Ishikawa (cell line): ENCODE measurements around the gene SNRPF.

Experiments
- CEBPB ChIP-seq: IDR thresholded peaks from 2 replicates; pipeline ENCODE4 v1.6.1; 2012
- CREB1 ChIP-seq: IDR thresholded peaks from 2 replicates; pipeline ENCODE4 v1.6.1; 2012; ENCODE audit warnings: low read depth
- EGR1 ChIP-seq: IDR thresholded peaks from 2 replicates; pipeline ENCODE4 v1.6.1; 2012
- REST ChIP-seq: IDR thresholded peaks from 2 replicates; pipeline ENCODE4 v1.6.1; 2012; ENCODE audit warnings: low read depth, mild to moderate bottlenecking
- TAF1 ChIP-seq: IDR thresholded peaks from 2 replicates; pipeline ENCODE4 v1.6.1; 2012; ENCODE audit warnings: low read depth, mild to moderate bottlenecking
- YY1 ChIP-seq: IDR thresholded peaks from 2 replicates; pipeline ENCODE4 v1.6.1; 2012; ENCODE audit warnings: low read depth
- TF ChIP-seq, protein P1 (sequence below): IDR thresholded peaks from 2 replicates; pipeline ENCODE4 v1.6.1; 2012

DNA sequence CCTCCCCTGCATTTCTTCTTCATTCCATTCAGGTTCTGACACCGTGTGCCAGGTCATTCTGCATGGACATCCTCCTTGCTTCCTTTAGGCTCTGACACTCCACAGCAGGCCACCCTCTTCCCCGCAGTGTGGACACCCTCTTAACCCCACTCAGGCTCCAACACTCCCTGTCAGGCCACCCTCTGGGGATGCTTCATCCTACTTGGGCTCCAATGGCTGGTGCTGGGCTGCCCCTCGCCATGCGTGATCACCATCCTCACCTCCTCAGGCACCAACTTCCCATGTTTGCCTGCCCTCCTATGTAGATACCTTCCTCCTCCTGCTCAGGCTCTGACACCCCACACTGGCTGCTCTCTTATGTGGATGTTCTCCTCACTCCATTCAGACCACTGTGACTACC is 6.6 kb upstream of the SNRPF start:
- TF ChIP-seq EGR1 (no peak), CEBPB (no peak), TAF1 (no peak), REST (no peak), CREB1 (no peak), YY1 (no peak)
- TF ChIP-seq, protein P1, sequence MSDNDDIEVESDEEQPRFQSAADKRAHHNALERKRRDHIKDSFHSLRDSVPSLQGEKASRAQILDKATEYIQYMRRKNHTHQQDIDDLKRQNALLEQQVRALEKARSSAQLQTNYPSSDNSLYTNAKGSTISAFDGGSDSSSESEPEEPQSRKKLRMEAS, result no peak
